ENCODE measurements around the gene STK40. TPM values are rescaled to one million over a fixed set of nuclear protein-coding genes. Genes with fewer than 3 reads are reported as not detected.

Gene STK40
- total and polyA plus RNA-seq, 9 of the 15 experiments (the other 6 are each of a cell fraction or from before 2014, with no cell fraction given) = 0.69 to 94.3 (median 39.1) TPM

DNA sequence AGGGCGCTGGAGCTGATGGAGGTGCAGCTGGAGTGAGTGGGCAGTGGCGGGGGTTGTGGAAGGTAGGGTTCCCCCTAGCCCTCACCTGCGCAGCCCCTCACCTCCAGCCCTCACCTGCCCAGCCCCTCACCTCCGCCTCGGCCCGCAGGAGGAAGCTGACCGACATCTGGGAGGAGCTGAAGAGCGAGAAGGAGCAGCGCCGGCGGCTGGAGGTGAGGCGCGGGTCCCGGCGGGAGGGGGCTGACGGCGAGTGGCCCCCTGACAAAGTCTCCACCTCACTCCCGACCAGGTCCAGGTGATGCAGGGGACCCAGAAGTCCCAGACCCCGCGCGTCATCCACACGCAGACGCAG lies 65.0 kb downstream of the STK40 start (continued):
- TF ChIP-seq CBFA2T2 (conservative IDR thresholded peaks at IDR 0.05) = no peak
- TF ChIP-seq CREB1 (IDR thresholded peaks at IDR 0.05) = 0 out of 2 replicates have a peak, but pooled peaks have one; percentile 18
- no peak for TF ChIP-seq CREB1 (CRISPR knock-in tag; IDR thresholded peaks at IDR 0.05)
- TF ChIP-seq, protein P1, sequence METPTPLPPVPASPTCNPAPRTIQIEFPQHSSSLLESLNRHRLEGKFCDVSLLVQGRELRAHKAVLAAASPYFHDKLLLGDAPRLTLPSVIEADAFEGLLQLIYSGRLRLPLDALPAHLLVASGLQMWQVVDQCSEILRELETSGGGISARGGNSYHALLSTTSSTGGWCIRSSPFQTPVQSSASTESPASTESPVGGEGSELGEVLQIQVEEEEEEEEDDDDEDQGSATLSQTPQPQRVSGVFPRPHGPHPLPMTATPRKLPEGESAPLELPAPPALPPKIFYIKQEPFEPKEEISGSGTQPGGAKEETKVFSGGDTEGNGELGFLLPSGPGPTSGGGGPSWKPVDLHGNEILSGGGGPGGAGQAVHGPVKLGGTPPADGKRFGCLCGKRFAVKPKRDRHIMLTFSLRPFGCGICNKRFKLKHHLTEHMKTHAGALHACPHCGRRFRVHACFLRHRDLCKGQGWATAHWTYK (CRISPR knock-in tag; IDR thresholded peaks at IDR 0.05) = 0 out of 2 replicates have a peak, but pooled peaks have one; percentile 11
- TF ChIP-seq ZNF133 (CRISPR knock-in tag; IDR thresholded peaks at IDR 0.05) = no peak
- TF ChIP-seq, protein P2, sequence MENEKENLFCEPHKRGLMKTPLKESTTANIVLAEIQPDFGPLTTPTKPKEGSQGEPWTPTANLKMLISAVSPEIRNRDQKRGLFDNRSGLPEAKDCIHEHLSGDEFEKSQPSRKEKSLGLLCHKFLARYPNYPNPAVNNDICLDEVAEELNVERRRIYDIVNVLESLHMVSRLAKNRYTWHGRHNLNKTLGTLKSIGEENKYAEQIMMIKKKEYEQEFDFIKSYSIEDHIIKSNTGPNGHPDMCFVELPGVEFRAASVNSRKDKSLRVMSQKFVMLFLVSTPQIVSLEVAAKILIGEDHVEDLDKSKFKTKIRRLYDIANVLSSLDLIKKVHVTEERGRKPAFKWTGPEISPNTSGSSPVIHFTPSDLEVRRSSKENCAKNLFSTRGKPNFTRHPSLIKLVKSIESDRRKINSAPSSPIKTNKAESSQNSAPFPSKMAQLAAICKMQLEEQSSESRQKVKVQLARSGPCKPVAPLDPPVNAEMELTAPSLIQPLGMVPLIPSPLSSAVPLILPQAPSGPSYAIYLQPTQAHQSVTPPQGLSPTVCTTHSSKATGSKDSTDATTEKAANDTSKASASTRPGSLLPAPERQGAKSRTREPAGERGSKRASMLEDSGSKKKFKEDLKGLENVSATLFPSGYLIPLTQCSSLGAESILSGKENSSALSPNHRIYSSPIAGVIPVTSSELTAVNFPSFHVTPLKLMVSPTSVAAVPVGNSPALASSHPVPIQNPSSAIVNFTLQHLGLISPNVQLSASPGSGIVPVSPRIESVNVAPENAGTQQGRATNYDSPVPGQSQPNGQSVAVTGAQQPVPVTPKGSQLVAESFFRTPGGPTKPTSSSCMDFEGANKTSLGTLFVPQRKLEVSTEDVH (IDR thresholded peaks at IDR 0.05; ENCODE audit: low read depth, partially characterized antibody) = no peak
- TF ChIP-seq SAFB (IDR thresholded peaks at IDR 0.05; ENCODE audit: borderline replicate concordance, low read depth, low read length) = no peak
- 0 out of 2 replicates have a peak, but pooled peaks have one; percentile 42 for TF ChIP-seq ERF (CRISPR knock-in tag; IDR thresholded peaks at IDR 0.05)
- TF ChIP-seq RBM14 (IDR thresholded peaks at IDR 0.05; ENCODE audit: borderline replicate concordance, insufficient read depth, low read depth, low read length) = 0 out of 2 replicates have a peak, but pooled peaks have one; percentile 80
- peak; percentile 59; the same call in 1 of the 2 replicates for TF ChIP-seq SMARCA5 (IDR thresholded peaks at IDR 0.05)
